Measurements from ENCODE around the gene HLCS. TPM values are rescaled to one million over a fixed set of nuclear protein-coding genes. Genes with fewer than 3 reads are reported as not detected.
A peak's percentile ranks its signal among the peaks of the same experiment; 100 is the strongest.

The HLCS gene
- total RNA-seq, 2 donors from 2014 or later = 6.9 to 10.0 TPM

GRCh38 chr21:36791695-36792470 lies 174.6 kb downstream of the HLCS start:
- Histone ChIP-seq H3K36me3 (no peaks in the 10 kb centered on the region), H3K9me3 (peaks cover 0 to 12% of the 10 kb centered on the region in 2 donors), H3K27me3 (no peaks in the 10 kb centered on the region), H3K4me1 (no peaks in the 10 kb centered on the region), H3K27ac (no peak overlapping the region), H3K4me3 (no peak overlapping the region)
- TF ChIP-seq CTCF (IDR thresholded peaks at IDR 0.05) = no peak
- DNase-seq (ENCODE audit: low spot score) = peak; percentile 34

- no peak for TF ChIP-seq CTCF (IDR thresholded peaks at IDR 0.05)
Observed at GRCh38 chr21:36791180-36791579, 175.3 kb downstream of the HLCS start.

DNA sequence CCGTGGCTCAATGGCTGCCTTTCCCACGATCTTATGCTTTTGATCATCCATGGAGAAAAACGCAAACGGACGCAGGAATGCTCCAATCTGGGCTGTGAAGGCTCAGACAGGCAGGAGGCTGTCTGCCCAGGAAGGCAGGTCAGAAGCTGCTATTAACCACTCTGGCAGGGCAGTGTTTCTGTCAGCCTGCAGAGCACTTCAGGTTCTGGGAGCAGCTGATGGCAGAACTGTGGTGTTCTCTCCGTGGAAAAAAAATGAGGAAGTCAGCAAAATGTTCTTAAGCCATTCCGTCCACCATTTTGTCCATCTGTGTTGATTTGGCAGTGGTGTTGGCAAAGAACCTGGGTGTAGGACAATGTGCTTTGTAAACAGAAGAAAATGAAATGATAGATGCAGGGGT lies 175.9 kb downstream of the HLCS start:
- TF ChIP-seq CTCF (IDR thresholded peaks at IDR 0.05) = no peak
- peak; percentile 16 for DNase-seq (ENCODE audit: low spot score)
- Histone ChIP-seq H3K4me1 (peaks cover 0 to 2% of the 10 kb centered on the region in 2 donors), H3K9me3 (no peaks in the 10 kb centered on the region), H3K4me3 (no peak overlapping the region), H3K36me3 (no peaks in the 10 kb centered on the region), H3K27me3 (no peaks in the 10 kb centered on the region), H3K27ac (no peak overlapping the region)

More at GRCh38 chr21:36791180-36791579, 175.3 kb downstream of the HLCS start:
- no peak overlapping the region for H3K4me3 ChIP-seq
- no peaks in the 10 kb centered on the region for H3K27me3 ChIP-seq
- no peaks in the 10 kb centered on the region for H3K36me3 ChIP-seq
- DNase-seq (ENCODE audit: low spot score) = peak; percentile 26
- peaks cover 0 to 5% of the 10 kb centered on the region in 2 donors for H3K9me3 ChIP-seq
- H3K27ac ChIP-seq = no peak overlapping the region
- no peaks in the 10 kb centered on the region for H3K4me1 ChIP-seq

DNA sequence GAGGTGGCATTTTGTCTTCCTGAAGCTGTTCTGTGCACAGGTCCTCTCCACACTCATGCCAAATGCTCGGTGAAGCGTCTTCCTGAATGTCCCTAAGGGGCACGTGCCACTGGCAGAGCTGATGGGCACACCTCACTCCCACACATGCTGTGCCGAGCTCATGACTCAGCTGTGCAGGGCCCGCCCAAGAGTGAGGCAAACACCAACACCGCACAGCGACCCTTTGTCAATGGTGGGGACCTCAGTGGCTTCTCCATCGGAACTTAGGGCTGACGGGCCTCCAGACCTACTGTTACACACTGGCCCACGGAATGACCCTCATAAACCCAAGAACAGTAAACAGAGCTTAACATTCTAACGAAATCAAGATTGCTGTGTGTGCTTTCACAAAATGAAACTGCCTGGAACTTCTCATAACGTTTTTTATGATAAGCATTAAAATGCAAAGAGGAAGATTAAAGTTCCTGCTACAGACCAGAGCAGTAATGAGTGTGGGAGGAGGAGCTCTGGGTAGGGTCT lies 178.3 kb downstream of the HLCS start:
- DNase-seq (ENCODE audit: low spot score) = no peak
- H3K27me3 ChIP-seq = no peaks in the 10 kb centered on the region
- peaks cover 0 to 11% of the 10 kb centered on the region in 2 donors for H3K4me1 ChIP-seq
- no peaks in the 10 kb centered on the region for H3K36me3 ChIP-seq
- H3K9me3 ChIP-seq = no peaks in the 10 kb centered on the region
- no peak overlapping the region for H3K27ac ChIP-seq
- no peak for TF ChIP-seq CTCF (IDR thresholded peaks at IDR 0.05)
- no peak overlapping the region for H3K4me3 ChIP-seq

GRCh38 chr21:36786186-36786585 lies 180.3 kb downstream of the HLCS start:
- TF ChIP-seq CTCF (IDR thresholded peaks at IDR 0.05) = no peak
- Histone ChIP-seq H3K27me3 (no peaks in the 10 kb centered on the region), H3K27ac (no peak overlapping the region), H3K9me3 (no peaks in the 10 kb centered on the region), H3K4me1 (peaks cover 0 to 11% of the 10 kb centered on the region in 2 donors), H3K36me3 (no peaks in the 10 kb centered on the region), H3K4me3 (no peak overlapping the region)
- no peak for DNase-seq (ENCODE audit: low spot score)

All from right atrium auricular region (tissue), 2 donors.